Measurements from ENCODE around the gene ZNF580.

DNA sequence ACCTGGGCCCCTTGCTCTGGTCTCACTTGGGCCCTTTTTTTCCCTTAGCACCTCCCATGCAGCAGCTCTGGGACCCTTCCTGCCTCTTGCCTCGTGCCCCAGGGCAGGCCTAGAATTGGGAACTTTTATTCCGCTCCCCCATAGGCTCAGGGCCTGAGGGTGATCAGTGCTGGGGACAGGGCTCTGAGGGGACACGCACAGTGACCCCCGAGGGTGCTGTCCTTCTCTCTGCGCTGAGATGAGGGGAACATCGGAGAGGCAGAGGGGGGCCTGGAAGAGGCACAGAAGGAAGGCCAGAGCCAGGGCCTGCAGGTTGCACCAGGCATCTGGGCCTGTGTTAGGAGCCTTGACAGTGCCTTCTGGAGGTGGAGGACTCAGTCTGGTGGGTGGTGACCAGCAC is 45.0 kb downstream of the ZNF580 start:
- TF ChIP-seq CEBPB (IDR thresholded peaks at IDR 0.05) (no peak), CREB1 (IDR thresholded peaks at IDR 0.05; ENCODE audit: low read depth) (no peak), FOXM1 (IDR thresholded peaks at IDR 0.05; ENCODE audit: borderline replicate concordance, low read depth) (no peak), NFIC (IDR thresholded peaks at IDR 0.05) (no peak), YY1 (IDR thresholded peaks at IDR 0.05; ENCODE audit: low read depth) (no peak), EP300 (IDR thresholded peaks at IDR 0.05; ENCODE audit: borderline replicate concordance) (no peak), RAD21 (IDR thresholded peaks at IDR 0.05; ENCODE audit: low read depth) (no peak)
- TF ChIP-seq, protein P1, sequence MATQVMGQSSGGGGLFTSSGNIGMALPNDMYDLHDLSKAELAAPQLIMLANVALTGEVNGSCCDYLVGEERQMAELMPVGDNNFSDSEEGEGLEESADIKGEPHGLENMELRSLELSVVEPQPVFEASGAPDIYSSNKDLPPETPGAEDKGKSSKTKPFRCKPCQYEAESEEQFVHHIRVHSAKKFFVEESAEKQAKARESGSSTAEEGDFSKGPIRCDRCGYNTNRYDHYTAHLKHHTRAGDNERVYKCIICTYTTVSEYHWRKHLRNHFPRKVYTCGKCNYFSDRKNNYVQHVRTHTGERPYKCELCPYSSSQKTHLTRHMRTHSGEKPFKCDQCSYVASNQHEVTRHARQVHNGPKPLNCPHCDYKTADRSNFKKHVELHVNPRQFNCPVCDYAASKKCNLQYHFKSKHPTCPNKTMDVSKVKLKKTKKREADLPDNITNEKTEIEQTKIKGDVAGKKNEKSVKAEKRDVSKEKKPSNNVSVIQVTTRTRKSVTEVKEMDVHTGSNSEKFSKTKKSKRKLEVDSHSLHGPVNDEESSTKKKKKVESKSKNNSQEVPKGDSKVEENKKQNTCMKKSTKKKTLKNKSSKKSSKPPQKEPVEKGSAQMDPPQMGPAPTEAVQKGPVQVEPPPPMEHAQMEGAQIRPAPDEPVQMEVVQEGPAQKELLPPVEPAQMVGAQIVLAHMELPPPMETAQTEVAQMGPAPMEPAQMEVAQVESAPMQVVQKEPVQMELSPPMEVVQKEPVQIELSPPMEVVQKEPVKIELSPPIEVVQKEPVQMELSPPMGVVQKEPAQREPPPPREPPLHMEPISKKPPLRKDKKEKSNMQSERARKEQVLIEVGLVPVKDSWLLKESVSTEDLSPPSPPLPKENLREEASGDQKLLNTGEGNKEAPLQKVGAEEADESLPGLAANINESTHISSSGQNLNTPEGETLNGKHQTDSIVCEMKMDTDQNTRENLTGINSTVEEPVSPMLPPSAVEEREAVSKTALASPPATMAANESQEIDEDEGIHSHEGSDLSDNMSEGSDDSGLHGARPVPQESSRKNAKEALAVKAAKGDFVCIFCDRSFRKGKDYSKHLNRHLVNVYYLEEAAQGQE (IDR thresholded peaks at IDR 0.05; ENCODE audit: low read depth) = no peak
- TF ChIP-seq, protein P2, sequence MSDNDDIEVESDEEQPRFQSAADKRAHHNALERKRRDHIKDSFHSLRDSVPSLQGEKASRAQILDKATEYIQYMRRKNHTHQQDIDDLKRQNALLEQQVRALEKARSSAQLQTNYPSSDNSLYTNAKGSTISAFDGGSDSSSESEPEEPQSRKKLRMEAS (IDR thresholded peaks at IDR 0.05) = no peak
- TF ChIP-seq, protein P3, sequence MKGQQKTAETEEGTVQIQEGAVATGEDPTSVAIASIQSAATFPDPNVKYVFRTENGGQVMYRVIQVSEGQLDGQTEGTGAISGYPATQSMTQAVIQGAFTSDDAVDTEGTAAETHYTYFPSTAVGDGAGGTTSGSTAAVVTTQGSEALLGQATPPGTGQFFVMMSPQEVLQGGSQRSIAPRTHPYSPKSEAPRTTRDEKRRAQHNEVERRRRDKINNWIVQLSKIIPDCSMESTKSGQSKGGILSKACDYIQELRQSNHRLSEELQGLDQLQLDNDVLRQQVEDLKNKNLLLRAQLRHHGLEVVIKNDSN (IDR thresholded peaks at IDR 0.05) = no peak

Measured in Ishikawa (cell line).